A549 treated with CpdA at 1 μM for 4 hours (cell line): ENCODE results near the gene RETN. TPM values are rescaled to one million over a fixed set of nuclear protein-coding genes. Genes with fewer than 3 reads are reported as not detected.

ENCODE experiments used
- total RNA-seq: library from RNA; stranded (reverse); fragments of 200-300 nt; extraction: Qiagen RNA extraction; gene quantifications from 5 replicates; pipeline ENCODE4 v1.2.3, GENCODE V29; 2022; ENCODE audit warnings: low read depth

Gene RETN
- not detected in 5 replicates for total RNA-seq

GRCh38 chr19:7668842-7669241, at the start of gene RETN:
Gene RETN (plus strand): TSS chr19:7669049. CDS start chr19:7669327, 278 bp downstream.

GRCh38 chr19:7629347-7630054, 39.3 kb upstream of the RETN start, which contains the start of the genes PET100 and XAB2:
Gene PET100 (plus strand): TSS chr19:7629793. CDS start chr19:7629834, 41 bp downstream.
Gene XAB2 (minus strand): TSS chr19:7629545. CDS start chr19:7629527, 18 bp downstream.

GRCh38 chr19:7633698-7634097, 35.2 kb upstream of the RETN start, which contains the start of gene PCP2:
Gene PCP2 (minus strand): TSS chr19:7633719. CDS start chr19:7633457, 262 bp downstream.

GRCh38 chr19:7636691-7637373, 32.0 kb upstream of the RETN start, which contains the start of gene STXBP2:
Gene STXBP2 (plus strand): TSS chr19:7637110. CDS start chr19:7637150, 40 bp downstream.

GRCh38 chr19:7676854-7677253, 8.0 kb downstream of the RETN start, which contains the start of gene MCEMP1:
Gene MCEMP1 (plus strand): TSS chr19:7677090. CDS start chr19:7677121, 31 bp downstream.

GRCh38 chr19:7680606-7681339, 11.9 kb downstream of the RETN start, which contains the start of gene TRAPPC5:
Gene TRAPPC5 (plus strand): TSS chr19:7680833. CDS start chr19:7682254, 1,421 bp downstream.

GRCh38 chr19:7701654-7702457, 33.0 kb downstream of the RETN start, which contains the start of gene FCER2:
Gene FCER2 (minus strand): TSS chr19:7702131. CDS start chr19:7699760, 2,371 bp downstream.

Other genes with a start within 250 kb of the RETN start
- gene PEX11G, start 180.0 kb upstream of the RETN start, total RNA-seq, result 1.6 to 2.6 TPM (median 2.1 TPM) in 5 replicates
- gene ZNF358, start 152.9 kb upstream of the RETN start, total RNA-seq, result 15.9 to 19.3 TPM (median 18.7 TPM) in 5 replicates
- gene MCOLN1, start 146.4 kb upstream of the RETN start, total RNA-seq, result 8.1 to 13.6 TPM (median 11.5 TPM) in 5 replicates
- gene PNPLA6, start 133.3 kb upstream of the RETN start, total RNA-seq, result 31.4 to 40.3 TPM (median 32.2 TPM) in 5 replicates
- gene CAMSAP3, start 73.2 kb upstream of the RETN start, total RNA-seq, result 2.9 to 4.9 TPM (median 4.6 TPM) in 5 replicates
- gene XAB2, start 39.5 kb upstream of the RETN start, total RNA-seq, result 22.6 to 28.9 TPM (median 26.4 TPM) in 5 replicates
- 52.5 to 80.8 TPM (median 53.6 TPM) in 5 replicates for gene PET100, start 39.3 kb upstream of the RETN start, total RNA-seq
- 0.22 TPM in 1 of 5 replicates, not detected in the others for gene PCP2, start 35.3 kb upstream of the RETN start, total RNA-seq
- gene STXBP2, start 31.9 kb upstream of the RETN start, total RNA-seq, result 34.8 to 45.3 TPM (median 40.5 TPM) in 5 replicates
- gene MCEMP1, start 8.0 kb downstream of the RETN start, total RNA-seq, result not detected in 5 replicates
- gene TRAPPC5, start 11.8 kb downstream of the RETN start, total RNA-seq, result 35.7 to 103 TPM (median 92.3 TPM) in 5 replicates
- gene FCER2, start 33.1 kb downstream of the RETN start, total RNA-seq, result not detected in 5 replicates
- gene CLEC4G, start 63.1 kb downstream of the RETN start, total RNA-seq, result not detected in 5 replicates
- not detected in 5 replicates for gene CD209, start 78.5 kb downstream of the RETN start, total RNA-seq
- 0.03 TPM in 1 of 5 replicates, not detected in the others for gene CLEC4M, start 94.2 kb downstream of the RETN start, total RNA-seq
- gene EVI5L, start 161.2 kb downstream of the RETN start, total RNA-seq, result 0.96 to 2.0 TPM (median 1.4 TPM) in 5 replicates
- 0.17 to 0.42 TPM (median 0.39 TPM) in 5 replicates for gene PRR36, start 205.3 kb downstream of the RETN start, total RNA-seq
- 5.1 to 6.8 TPM (median 5.9 TPM) in 5 replicates for gene LRRC8E, start 219.5 kb downstream of the RETN start, total RNA-seq
- gene MAP2K7, start 234.8 kb downstream of the RETN start, total RNA-seq, result 12.5 to 18.5 TPM (median 17.4 TPM) in 5 replicates
- 1.3 to 2.3 TPM (median 2.0 TPM) in 5 replicates for gene TGFBR3L, start 245.8 kb downstream of the RETN start, total RNA-seq